Measurements from ENCODE around the gene CPD. TPM values are rescaled to one million over a fixed set of nuclear protein-coding genes. Genes with fewer than 3 reads are reported as not detected.

CPD gene
- total RNA-seq, 1 donor from 2014 or later, result 124 TPM

- Mint-ChIP-seq H3K4me1 (ENCODE audit: low read depth) (peaks cover 6% of the 10 kb centered on the region), H3K36me3 (ENCODE audit: insufficient read depth) (peaks cover 40% of the 10 kb centered on the region)
Observed at GRCh38 chr17:30426292-30426691, 47.6 kb downstream of the CPD start.

DNA sequence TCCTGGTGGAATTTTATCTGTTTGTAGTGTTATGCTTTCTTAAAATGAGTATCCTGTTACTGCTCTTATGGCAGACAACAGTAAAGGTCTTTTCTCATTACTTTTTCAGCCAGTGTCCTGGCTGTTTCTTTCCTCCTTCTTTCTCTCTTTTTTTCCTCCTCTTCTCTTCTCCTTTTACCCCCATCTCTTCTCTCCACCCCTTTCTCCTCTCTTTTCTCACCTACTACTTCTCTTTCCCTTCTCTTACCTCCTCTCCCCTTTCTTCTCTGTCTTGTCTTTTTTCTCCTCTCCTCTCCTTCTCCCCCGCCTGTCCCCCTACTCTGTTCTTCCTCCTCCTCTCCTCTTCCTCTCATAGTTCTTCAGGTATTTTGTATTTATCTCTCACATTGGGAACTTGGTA, 48.9 kb downstream of the CPD start:
- no peaks in the 10 kb centered on the region for H3K4me1 Mint-ChIP-seq (ENCODE audit: low read depth)
- no peak for DNase-seq (ENCODE audit: low spot score, unreplicated experiment)
- no peaks in the 10 kb centered on the region for H3K9me3 Mint-ChIP-seq (ENCODE audit: low read depth)
- H3K4me3 Mint-ChIP-seq (ENCODE audit: low read depth), result no peak overlapping the region
- H3K36me3 Mint-ChIP-seq (ENCODE audit: insufficient read depth), result peaks cover 41% of the 10 kb centered on the region
- no peaks in the 10 kb centered on the region for H3K27me3 Mint-ChIP-seq
- no peak overlapping the region for H3K27ac Mint-ChIP-seq
- no peak for TF ChIP-seq CTCF (IDR thresholded peaks at IDR 0.05; ENCODE audit: unreplicated experiment)

More at GRCh38 chr17:30426292-30426691, 47.6 kb downstream of the CPD start:
- no peak overlapping the region for H3K4me3 Mint-ChIP-seq (ENCODE audit: low read depth)
- no peaks in the 10 kb centered on the region for H3K9me3 Mint-ChIP-seq (ENCODE audit: low read depth)
- H3K27me3 Mint-ChIP-seq, result no peaks in the 10 kb centered on the region
- peak overlapping the region; percentile 45 for H3K27ac Mint-ChIP-seq
- no peak for TF ChIP-seq CTCF (IDR thresholded peaks at IDR 0.05; ENCODE audit: unreplicated experiment)
- DNase-seq (ENCODE audit: low spot score, unreplicated experiment), result no peak

DNA sequence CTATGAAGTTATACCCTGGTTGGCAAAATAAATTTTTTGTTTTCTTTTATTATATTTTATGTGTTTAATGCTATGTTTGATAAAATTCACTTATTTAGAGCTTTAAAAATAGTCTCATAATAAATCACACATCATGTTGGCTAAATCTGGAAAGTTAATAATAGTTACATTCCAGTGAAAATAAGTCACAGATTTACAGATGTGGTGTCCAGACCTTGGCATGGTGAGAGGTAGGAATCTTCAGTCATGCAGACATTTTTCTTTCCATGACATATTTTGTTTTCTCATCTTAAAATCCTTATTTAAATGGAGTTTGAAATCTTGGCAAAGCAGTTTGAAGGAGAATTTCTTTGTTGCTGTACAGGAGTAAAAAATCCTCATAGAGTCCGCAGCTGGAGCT, 50.4 kb downstream of the CPD start:
- peaks cover 2% of the 10 kb centered on the region for H3K4me1 Mint-ChIP-seq (ENCODE audit: low read depth)
- no peak overlapping the region for H3K4me3 Mint-ChIP-seq (ENCODE audit: low read depth)
- TF ChIP-seq CTCF (IDR thresholded peaks at IDR 0.05; ENCODE audit: unreplicated experiment), result no peak
- H3K27ac Mint-ChIP-seq, result no peak overlapping the region
- peaks cover 41% of the 10 kb centered on the region for H3K36me3 Mint-ChIP-seq (ENCODE audit: insufficient read depth)
- no peaks in the 10 kb centered on the region for H3K9me3 Mint-ChIP-seq (ENCODE audit: low read depth)
- no peak for DNase-seq (ENCODE audit: low spot score, unreplicated experiment)
- H3K27me3 Mint-ChIP-seq, result no peaks in the 10 kb centered on the region

GRCh38 chr17:30433514-30433913, 54.8 kb downstream of the CPD start:
- H3K27ac Mint-ChIP-seq, result no peak overlapping the region
- no peak for DNase-seq (ENCODE audit: low spot score, unreplicated experiment)
- no peak for TF ChIP-seq CTCF (IDR thresholded peaks at IDR 0.05; ENCODE audit: unreplicated experiment)
- H3K4me1 Mint-ChIP-seq (ENCODE audit: low read depth), result peaks cover 2% of the 10 kb centered on the region
- peaks cover 42% of the 10 kb centered on the region for H3K36me3 Mint-ChIP-seq (ENCODE audit: insufficient read depth)
- no peak overlapping the region for H3K4me3 Mint-ChIP-seq (ENCODE audit: low read depth)
- no peaks in the 10 kb centered on the region for H3K9me3 Mint-ChIP-seq (ENCODE audit: low read depth)
- no peaks in the 10 kb centered on the region for H3K27me3 Mint-ChIP-seq

- Mint-ChIP-seq H3K4me3 (ENCODE audit: low read depth) (no peak overlapping the region), H3K36me3 (ENCODE audit: insufficient read depth) (peaks cover 39% of the 10 kb centered on the region), H3K9me3 (ENCODE audit: low read depth) (no peaks in the 10 kb centered on the region), H3K27ac (no peak overlapping the region), H3K27me3 (no peaks in the 10 kb centered on the region), H3K4me1 (ENCODE audit: low read depth) (peaks cover 2% of the 10 kb centered on the region)
- DNase-seq (ENCODE audit: low spot score, unreplicated experiment), result no peak
- no peak for TF ChIP-seq CTCF (IDR thresholded peaks at IDR 0.05; ENCODE audit: unreplicated experiment)
Observed at GRCh38 chr17:30436729-30437128, 58.0 kb downstream of the CPD start.
